Vagina (tissue), 2 donors: Measurements from ENCODE around the gene ULK4. TPM values are rescaled to one million over a fixed set of nuclear protein-coding genes. Genes with fewer than 3 reads are reported as not detected.

ENCODE experiments used
- DNase-seq, 2 donors: peaks; one replicate each; pipeline ENCODE4 v3.0.0-alpha.2; 2017; ENCODE audit errors: extremely low spot score in 2 of 2
- H3K27ac ChIP-seq: fragments of 200-600 bp; sonication (generic); one replicate; pipeline ENCODE4 v1.5.1; 2019
- H3K27me3 ChIP-seq: fragments of 200-600 bp; sonication (generic); one replicate; pipeline ENCODE4 v1.5.1; 2019
- H3K36me3 ChIP-seq, 2 donors: fragments of 200-600 bp; sonication (generic); one replicate each; pipeline ENCODE4 v1.5.1; 2017 to 2019
- H3K4me1 ChIP-seq: fragments of 200-600 bp; sonication (generic); one replicate; pipeline ENCODE4 v1.5.1; 2019
- H3K4me3 ChIP-seq, 2 donors: fragments of 200-600 bp; sonication (generic); 1 replicate in 1 of 2; 2 replicates in 1 of 2; pipeline ENCODE4 v1.5.1; 2016 to 2019
- H3K9me3 ChIP-seq: fragments of 200-600 bp; sonication (generic); one replicate; pipeline ENCODE4 v1.5.1; 2019
- POLR2A ChIP-seq, 2 donors: fragments of 450-650 bp; IDR thresholded peaks; one replicate each; pipeline ENCODE4 v1.6.1; 2017; ENCODE audit warnings: antibody characterized with exemption in 2 of 2, mild to moderate bottlenecking in 2 of 2, moderate library complexity in 2 of 2
- POLR2AphosphoS5 ChIP-seq, 2 donors: sonication (generic); formaldehyde crosslinking; IDR thresholded peaks; one replicate each; pipeline ENCODE4 v1.9.0; 2017; ENCODE audit warnings: antibody characterized with exemption in 2 of 2, mild to moderate bottlenecking in 2 of 2, low read depth in 1 of 2; ENCODE audit not compliant: insufficient read depth in 1 of 2
- intact Hi-C: fragments of 100-400 bp; cut with DNase I; formaldehyde crosslinking; loops from one replicate; pipeline ENCODE4 v1.15.1; 2023
- total RNA-seq: library from RNA; depleted of rRNA; stranded (reverse); fragments of >200 nt; gene quantifications from one replicate; pipeline ENCODE4 v1.2.3, GENCODE V29; 2016
- TF ChIP-seq, protein P1 (sequence below), 3 experiments: fragments of 450-650 bp in 2 of 3; fragments of 200-600 bp in 1 of 3; sonication (generic) in 1 of 3; IDR thresholded peaks; one replicate each; pipeline ENCODE4 v1.5.1; 2017 to 2019; ENCODE audit warnings: antibody characterized with exemption in 3 of 3, mild to moderate bottlenecking in 2 of 3, moderate library complexity in 2 of 3

The ULK4 gene
- total RNA-seq, 1 donor from 2014 or later, result 24.1 TPM

DNA sequence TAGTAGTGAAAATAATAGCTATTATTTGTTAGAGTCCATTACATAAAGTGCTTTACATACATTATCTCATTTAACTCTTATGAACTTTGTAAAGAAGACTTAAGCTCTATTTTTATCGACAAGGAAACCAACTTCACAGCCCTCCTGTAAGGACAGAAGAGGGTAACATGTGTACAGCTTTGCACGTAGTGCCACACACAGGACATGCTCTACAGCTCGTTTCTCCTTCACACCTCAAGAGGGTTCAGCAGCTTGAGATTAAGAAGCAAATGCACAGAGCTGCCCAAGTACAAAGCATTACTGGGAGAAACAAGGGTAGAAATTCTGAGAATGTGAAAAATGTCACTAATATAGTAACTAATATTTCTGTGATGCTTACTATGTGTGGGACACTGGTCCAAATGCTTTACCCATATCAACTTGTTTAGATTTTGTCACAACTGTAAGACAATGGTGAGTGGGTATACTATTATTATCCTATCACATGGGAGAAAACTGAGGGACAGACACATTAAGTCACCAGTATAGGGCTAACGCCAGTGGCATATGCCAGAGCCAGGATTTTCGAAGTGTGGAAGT, 434.8 kb downstream of the ULK4 start:
- no peaks in the 10 kb centered on the region for H3K4me1 ChIP-seq
- H3K4me3 ChIP-seq, result no peak overlapping the region
- H3K9me3 ChIP-seq, result no peaks in the 10 kb centered on the region
- no peaks in the 10 kb centered on the region for H3K36me3 ChIP-seq
- H3K27me3 ChIP-seq, result no peaks in the 10 kb centered on the region
- no peak overlapping the region for H3K27ac ChIP-seq
- no peak for DNase-seq
- intact Hi-C loops, result no loop called here
- TF ChIP-seq POLR2A (IDR thresholded peaks at IDR 0.05), result no peak
- TF ChIP-seq, protein P1, sequence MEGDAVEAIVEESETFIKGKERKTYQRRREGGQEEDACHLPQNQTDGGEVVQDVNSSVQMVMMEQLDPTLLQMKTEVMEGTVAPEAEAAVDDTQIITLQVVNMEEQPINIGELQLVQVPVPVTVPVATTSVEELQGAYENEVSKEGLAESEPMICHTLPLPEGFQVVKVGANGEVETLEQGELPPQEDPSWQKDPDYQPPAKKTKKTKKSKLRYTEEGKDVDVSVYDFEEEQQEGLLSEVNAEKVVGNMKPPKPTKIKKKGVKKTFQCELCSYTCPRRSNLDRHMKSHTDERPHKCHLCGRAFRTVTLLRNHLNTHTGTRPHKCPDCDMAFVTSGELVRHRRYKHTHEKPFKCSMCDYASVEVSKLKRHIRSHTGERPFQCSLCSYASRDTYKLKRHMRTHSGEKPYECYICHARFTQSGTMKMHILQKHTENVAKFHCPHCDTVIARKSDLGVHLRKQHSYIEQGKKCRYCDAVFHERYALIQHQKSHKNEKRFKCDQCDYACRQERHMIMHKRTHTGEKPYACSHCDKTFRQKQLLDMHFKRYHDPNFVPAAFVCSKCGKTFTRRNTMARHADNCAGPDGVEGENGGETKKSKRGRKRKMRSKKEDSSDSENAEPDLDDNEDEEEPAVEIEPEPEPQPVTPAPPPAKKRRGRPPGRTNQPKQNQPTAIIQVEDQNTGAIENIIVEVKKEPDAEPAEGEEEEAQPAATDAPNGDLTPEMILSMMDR (IDR thresholded peaks at IDR 0.05), result no peak
- no peak for TF ChIP-seq POLR2AphosphoS5 (IDR thresholded peaks at IDR 0.05; ENCODE audit: insufficient read depth in 1 of 2, low read depth in 1 of 2)

GRCh38 chr3:41525303-41526064, 436.4 kb downstream of the ULK4 start:
- TF ChIP-seq POLR2A (IDR thresholded peaks at IDR 0.05) (no peak), POLR2AphosphoS5 (IDR thresholded peaks at IDR 0.05; ENCODE audit: insufficient read depth in 1 of 2, low read depth in 1 of 2) (no peak)
- TF ChIP-seq, protein P1 (IDR thresholded peaks at IDR 0.05), result no peak

GRCh38 chr3:41523897-41524296, 438.0 kb downstream of the ULK4 start:
- no peak for DNase-seq
- intact Hi-C loops, result no loop called here

More at GRCh38 chr3:41525303-41526064, 436.4 kb downstream of the ULK4 start:
- H3K4me3 ChIP-seq, result no peak overlapping the region
- H3K27me3 ChIP-seq, result no peaks in the 10 kb centered on the region
- H3K4me1 ChIP-seq, result no peaks in the 10 kb centered on the region
- no peaks in the 10 kb centered on the region for H3K36me3 ChIP-seq
- DNase-seq, result no peak
- intact Hi-C loops, result no loop called here
- H3K9me3 ChIP-seq, result no peaks in the 10 kb centered on the region
- H3K27ac ChIP-seq, result no peak overlapping the region

GRCh38 chr3:41522612-41523011, 439.3 kb downstream of the ULK4 start:
- H3K27ac ChIP-seq, result no peak overlapping the region
- no peak for DNase-seq
- no peaks in the 10 kb centered on the region for H3K4me1 ChIP-seq
- no peaks in the 10 kb centered on the region for H3K36me3 ChIP-seq
- no peaks in the 10 kb centered on the region for H3K27me3 ChIP-seq
- no peaks in the 10 kb centered on the region for H3K9me3 ChIP-seq
- H3K4me3 ChIP-seq, result no peak overlapping the region
- intact Hi-C loops, result no loop called here
- TF ChIP-seq POLR2AphosphoS5 (IDR thresholded peaks at IDR 0.05; ENCODE audit: insufficient read depth in 1 of 2, low read depth in 1 of 2) (no peak), POLR2A (IDR thresholded peaks at IDR 0.05) (no peak)
- TF ChIP-seq, protein P1 (IDR thresholded peaks at IDR 0.05), result no peak

More at GRCh38 chr3:41523897-41524296, 438.0 kb downstream of the ULK4 start:
- H3K4me1 ChIP-seq, result no peaks in the 10 kb centered on the region
- H3K36me3 ChIP-seq, result no peaks in the 10 kb centered on the region
- TF ChIP-seq POLR2A (IDR thresholded peaks at IDR 0.05), result no peak
- TF ChIP-seq POLR2AphosphoS5 (IDR thresholded peaks at IDR 0.05; ENCODE audit: insufficient read depth in 1 of 2, low read depth in 1 of 2), result no peak
- TF ChIP-seq, protein P1 (IDR thresholded peaks at IDR 0.05), result no peak
- no peak overlapping the region for H3K27ac ChIP-seq
- no peak overlapping the region for H3K4me3 ChIP-seq
- H3K9me3 ChIP-seq, result no peaks in the 10 kb centered on the region
- H3K27me3 ChIP-seq, result no peaks in the 10 kb centered on the region
